GM23338 (cell line): ENCODE measurements around the gene LTBP3. TPM values are rescaled to one million over a fixed set of nuclear protein-coding genes. Genes with fewer than 3 reads are reported as not detected.

Source experiments
- ATAC-seq: fragments of 200-7000 bp; cut with Tn5 transposase; 3 replicates; pipeline ENCODE4 v1.9.1; 2020
- DNase-seq: peaks from one replicate; pipeline ENCODE4 v3.0.0-alpha.2; 2015; ENCODE audit warnings: low spot score
- H2AFZ ChIP-seq: fragments of 200-600 bp; sonication (generic); 2 replicates; pipeline ENCODE4 v1.8.0; 2016; ENCODE audit warnings: antibody characterized with exemption, mild to moderate bottlenecking, moderate library complexity
- H3F3A ChIP-seq: fragments of 200-600 bp; sonication (generic); replicated peaks from 2 replicates; pipeline ENCODE4 v1.8.0; 2017; ENCODE audit warnings: antibody characterized with exemption, mixed run types, low read depth
- H3K27ac ChIP-seq: fragments of 200-600 bp; sonication (generic); 2 replicates; pipeline ENCODE4 v1.6.1; 2016; ENCODE audit warnings: low read depth
- H3K27me3 ChIP-seq: fragments of 200-600 bp; sonication (generic); 2 replicates; pipeline ENCODE4 v1.8.0; 2016; ENCODE audit warnings: mild to moderate bottlenecking, mixed run types, moderate library complexity; ENCODE audit not compliant: insufficient read depth
- H3K36me3 ChIP-seq: fragments of 200-600 bp; sonication (generic); 2 replicates; pipeline ENCODE4 v1.8.0; 2016; ENCODE audit warnings: mild to moderate bottlenecking; ENCODE audit not compliant: insufficient read depth
- H3K4me1 ChIP-seq: fragments of 200-600 bp; sonication (generic); 2 replicates; pipeline ENCODE4 v1.8.0; 2016; ENCODE audit warnings: mild to moderate bottlenecking, moderate library complexity; ENCODE audit not compliant: insufficient read depth
- H3K4me2 ChIP-seq: fragments of 200-600 bp; sonication (generic); 2 replicates; pipeline ENCODE4 v1.7.1; 2017; ENCODE audit warnings: mixed run types
- H3K4me3 ChIP-seq: fragments of 200-600 bp; sonication (generic); 2 replicates; pipeline ENCODE4 v1.6.1; 2016; ENCODE audit warnings: mixed run types
- H3K79me2 ChIP-seq: fragments of 200-600 bp; sonication (generic); replicated peaks from 2 replicates; pipeline ENCODE4 v1.8.0; 2017; ENCODE audit warnings: mild to moderate bottlenecking; ENCODE audit not compliant: insufficient read depth
- H3K9me2 ChIP-seq: fragments of 200-600 bp; sonication (generic); 2 replicates; pipeline ENCODE4 v1.8.0; 2017; ENCODE audit not compliant: insufficient read depth
- H4K20me1 ChIP-seq: fragments of 200-600 bp; sonication (generic); replicated peaks from 2 replicates; pipeline ENCODE4 v1.8.0; 2017; ENCODE audit warnings: mild to moderate bottlenecking; ENCODE audit not compliant: insufficient read depth
- H3K27ac Mint-ChIP-seq: 2 replicates; pipeline ENCODE4 v1.8.0; 2020; ENCODE audit warnings: inconsistent platforms, mild to moderate bottlenecking, moderate library complexity, mixed read lengths
- H3K27me3 Mint-ChIP-seq: 3 replicates; pipeline ENCODE4 v1.8.0; 2022; ENCODE audit warnings: low read depth, mild to moderate bottlenecking, moderate library complexity, mixed read lengths, inconsistent platforms; ENCODE audit not compliant: insufficient read depth, poor library complexity
- H3K36me3 Mint-ChIP-seq: 3 replicates; pipeline ENCODE4 v1.8.0; 2021; ENCODE audit warnings: low read depth, mild to moderate bottlenecking, inconsistent platforms, moderate library complexity, mixed read lengths
- H3K4me1 Mint-ChIP-seq: 3 replicates; pipeline ENCODE4 v1.8.0; 2020; ENCODE audit warnings: mild to moderate bottlenecking, inconsistent platforms, mixed read lengths
- H3K4me3 Mint-ChIP-seq: 3 replicates; pipeline ENCODE4 v1.8.0; 2021; ENCODE audit warnings: moderate library complexity, mild to moderate bottlenecking, inconsistent platforms, mixed read lengths
- H3K9me3 Mint-ChIP-seq: 3 replicates; pipeline ENCODE4 v1.8.0; 2020; ENCODE audit warnings: moderate library complexity, mild to moderate bottlenecking, inconsistent platforms, mixed read lengths
- CREB1 ChIP-seq: fragments of 250-450 bp; sonication (Bioruptor Pico); IDR thresholded peaks from 2 replicates; pipeline ENCODE4 v1.5.0; 2020; ENCODE audit warnings: low read depth, mild to moderate bottlenecking, moderate library complexity
- EZH2 ChIP-seq: fragments of 200-600 bp; sonication (generic); IDR thresholded peaks from one replicate; pipeline ENCODE4 v1.8.0; 2017; ENCODE audit warnings: antibody characterized with exemption, mild to moderate bottlenecking, low read depth; ENCODE audit not compliant: unreplicated experiment
- EZH2phosphoT487 ChIP-seq: fragments of 200-600 bp; sonication (generic); IDR thresholded peaks from one replicate; pipeline ENCODE4 v1.8.1; 2018; ENCODE audit warnings: antibody characterized with exemption; ENCODE audit not compliant: unreplicated experiment
- JUNB ChIP-seq: IDR thresholded peaks from one replicate; pipeline ENCODE4 v1.6.1; 2016; ENCODE audit warnings: antibody characterized with exemption; ENCODE audit not compliant: unreplicated experiment
- NANOG ChIP-seq: IDR thresholded peaks from 2 replicates; pipeline ENCODE4 v1.6.1; 2016; ENCODE audit warnings: antibody characterized with exemption, borderline replicate concordance
- POLR2AphosphoS5 ChIP-seq: IDR thresholded peaks from 2 replicates; pipeline ENCODE4 v1.6.1; 2016; ENCODE audit warnings: antibody characterized with exemption, low read depth
- ZNF114 ChIP-seq: fragments of 250-450 bp; sonication (Bioruptor Pico); IDR thresholded peaks from 2 replicates; pipeline ENCODE4 v1.5.0; 2020; ENCODE audit warnings: mild to moderate bottlenecking, moderate library complexity
- ZNF331 ChIP-seq: fragments of 250-450 bp; sonication (Bioruptor Pico); IDR thresholded peaks from 2 replicates; pipeline ENCODE4 v1.5.0; 2020; ENCODE audit warnings: low read depth, mild to moderate bottlenecking, moderate library complexity
- polyA plus RNA-seq: library from polyadenylated mRNA; unstranded; fragments of >200 nt; fragmentation: Nextera tagmentation; extraction: Ambion mirVana; gene quantifications from 2 replicates; pipeline ENCODE4 v1.2.1, GENCODE V29; 2016
- total RNA-seq: library from RNA; depleted of rRNA; stranded (reverse); fragments of >200 nt; shearing (Covaris generic); gene quantifications from 2 replicates; pipeline ENCODE4 v1.2.3, GENCODE V29; 2014
- TF ChIP-seq, protein P1 (sequence below): IDR thresholded peaks from one replicate; pipeline ENCODE4 v1.6.1; 2018; ENCODE audit warnings: antibody characterized with exemption; ENCODE audit not compliant: unreplicated experiment
- TF ChIP-seq, protein P2 (sequence below), 2 experiments: fragments of 200-600 bp in 1 of 2; sonication (generic) in 1 of 2; conservative IDR thresholded peaks; 2 replicates each; pipeline versions ENCODE4 v1.5.1 to v1.6.1; 2016 to 2017; ENCODE audit warnings: antibody characterized with exemption in 2 of 2, low read depth in 2 of 2, mild to moderate bottlenecking in 2 of 2, moderate library complexity in 1 of 2
- TF ChIP-seq, protein P3 (sequence below): IDR thresholded peaks from 2 replicates; pipeline ENCODE4 v1.6.1; 2016; ENCODE audit warnings: antibody characterized with exemption

Gene LTBP3
- total and polyA plus RNA-seq, 2 experiments from 2014 or later, result 9.5 to 29.2 TPM

DNA sequence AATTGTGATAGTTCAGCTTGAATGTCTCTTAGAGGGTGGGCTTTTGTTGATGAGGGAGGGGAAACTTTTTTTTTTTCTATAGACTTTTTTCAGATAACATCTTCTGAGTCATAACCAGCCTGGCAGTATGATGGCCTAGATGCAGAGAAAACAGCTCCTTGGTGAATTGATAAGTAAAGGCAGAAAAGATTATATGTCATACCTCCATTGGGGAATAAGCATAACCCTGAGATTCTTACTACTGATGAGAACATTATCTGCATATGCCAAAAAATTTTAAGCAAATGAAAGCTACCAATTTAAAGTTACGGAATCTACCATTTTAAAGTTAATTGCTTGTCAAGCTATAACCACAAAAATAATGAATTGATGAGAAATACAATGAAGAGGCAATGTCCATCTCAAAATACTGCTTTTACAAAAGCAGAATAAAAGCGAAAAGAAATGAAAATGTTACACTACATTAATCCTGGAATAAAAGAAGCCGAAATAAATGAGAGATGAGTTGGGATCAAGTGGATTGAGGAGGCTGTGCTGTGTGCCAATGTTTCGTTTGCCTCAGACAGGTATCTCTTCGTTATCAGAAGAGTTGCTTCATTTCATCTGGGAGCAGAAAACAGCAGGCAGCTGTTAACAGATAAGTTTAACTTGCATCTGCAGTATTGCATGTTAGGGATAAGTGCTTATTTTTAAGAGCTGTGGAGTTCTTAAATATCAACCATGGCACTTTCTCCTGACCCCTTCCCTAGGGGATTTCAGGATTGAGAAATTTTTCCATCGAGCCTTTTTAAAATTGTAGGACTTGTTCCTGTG lies 55.4 kb downstream of the LTBP3 start (continued):
- TF ChIP-seq, protein P1, sequence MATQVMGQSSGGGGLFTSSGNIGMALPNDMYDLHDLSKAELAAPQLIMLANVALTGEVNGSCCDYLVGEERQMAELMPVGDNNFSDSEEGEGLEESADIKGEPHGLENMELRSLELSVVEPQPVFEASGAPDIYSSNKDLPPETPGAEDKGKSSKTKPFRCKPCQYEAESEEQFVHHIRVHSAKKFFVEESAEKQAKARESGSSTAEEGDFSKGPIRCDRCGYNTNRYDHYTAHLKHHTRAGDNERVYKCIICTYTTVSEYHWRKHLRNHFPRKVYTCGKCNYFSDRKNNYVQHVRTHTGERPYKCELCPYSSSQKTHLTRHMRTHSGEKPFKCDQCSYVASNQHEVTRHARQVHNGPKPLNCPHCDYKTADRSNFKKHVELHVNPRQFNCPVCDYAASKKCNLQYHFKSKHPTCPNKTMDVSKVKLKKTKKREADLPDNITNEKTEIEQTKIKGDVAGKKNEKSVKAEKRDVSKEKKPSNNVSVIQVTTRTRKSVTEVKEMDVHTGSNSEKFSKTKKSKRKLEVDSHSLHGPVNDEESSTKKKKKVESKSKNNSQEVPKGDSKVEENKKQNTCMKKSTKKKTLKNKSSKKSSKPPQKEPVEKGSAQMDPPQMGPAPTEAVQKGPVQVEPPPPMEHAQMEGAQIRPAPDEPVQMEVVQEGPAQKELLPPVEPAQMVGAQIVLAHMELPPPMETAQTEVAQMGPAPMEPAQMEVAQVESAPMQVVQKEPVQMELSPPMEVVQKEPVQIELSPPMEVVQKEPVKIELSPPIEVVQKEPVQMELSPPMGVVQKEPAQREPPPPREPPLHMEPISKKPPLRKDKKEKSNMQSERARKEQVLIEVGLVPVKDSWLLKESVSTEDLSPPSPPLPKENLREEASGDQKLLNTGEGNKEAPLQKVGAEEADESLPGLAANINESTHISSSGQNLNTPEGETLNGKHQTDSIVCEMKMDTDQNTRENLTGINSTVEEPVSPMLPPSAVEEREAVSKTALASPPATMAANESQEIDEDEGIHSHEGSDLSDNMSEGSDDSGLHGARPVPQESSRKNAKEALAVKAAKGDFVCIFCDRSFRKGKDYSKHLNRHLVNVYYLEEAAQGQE, result no peak
- TF ChIP-seq JUNB, result no peak
- TF ChIP-seq ZNF114 (CRISPR knock-in tag), result no peak
- no peak; the same call in 1 of the 2 replicates for TF ChIP-seq POLR2AphosphoS5
- TF ChIP-seq, protein P2, sequence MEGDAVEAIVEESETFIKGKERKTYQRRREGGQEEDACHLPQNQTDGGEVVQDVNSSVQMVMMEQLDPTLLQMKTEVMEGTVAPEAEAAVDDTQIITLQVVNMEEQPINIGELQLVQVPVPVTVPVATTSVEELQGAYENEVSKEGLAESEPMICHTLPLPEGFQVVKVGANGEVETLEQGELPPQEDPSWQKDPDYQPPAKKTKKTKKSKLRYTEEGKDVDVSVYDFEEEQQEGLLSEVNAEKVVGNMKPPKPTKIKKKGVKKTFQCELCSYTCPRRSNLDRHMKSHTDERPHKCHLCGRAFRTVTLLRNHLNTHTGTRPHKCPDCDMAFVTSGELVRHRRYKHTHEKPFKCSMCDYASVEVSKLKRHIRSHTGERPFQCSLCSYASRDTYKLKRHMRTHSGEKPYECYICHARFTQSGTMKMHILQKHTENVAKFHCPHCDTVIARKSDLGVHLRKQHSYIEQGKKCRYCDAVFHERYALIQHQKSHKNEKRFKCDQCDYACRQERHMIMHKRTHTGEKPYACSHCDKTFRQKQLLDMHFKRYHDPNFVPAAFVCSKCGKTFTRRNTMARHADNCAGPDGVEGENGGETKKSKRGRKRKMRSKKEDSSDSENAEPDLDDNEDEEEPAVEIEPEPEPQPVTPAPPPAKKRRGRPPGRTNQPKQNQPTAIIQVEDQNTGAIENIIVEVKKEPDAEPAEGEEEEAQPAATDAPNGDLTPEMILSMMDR (conservative IDR thresholded peaks at IDR 0.05; ENCODE audit: low read depth in 2 of 2), result no peak
- TF ChIP-seq, protein P3, sequence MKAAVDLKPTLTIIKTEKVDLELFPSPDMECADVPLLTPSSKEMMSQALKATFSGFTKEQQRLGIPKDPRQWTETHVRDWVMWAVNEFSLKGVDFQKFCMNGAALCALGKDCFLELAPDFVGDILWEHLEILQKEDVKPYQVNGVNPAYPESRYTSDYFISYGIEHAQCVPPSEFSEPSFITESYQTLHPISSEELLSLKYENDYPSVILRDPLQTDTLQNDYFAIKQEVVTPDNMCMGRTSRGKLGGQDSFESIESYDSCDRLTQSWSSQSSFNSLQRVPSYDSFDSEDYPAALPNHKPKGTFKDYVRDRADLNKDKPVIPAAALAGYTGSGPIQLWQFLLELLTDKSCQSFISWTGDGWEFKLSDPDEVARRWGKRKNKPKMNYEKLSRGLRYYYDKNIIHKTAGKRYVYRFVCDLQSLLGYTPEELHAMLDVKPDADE, result no peak
- no peak for TF ChIP-seq CREB1 (CRISPR knock-in tag)

DNA sequence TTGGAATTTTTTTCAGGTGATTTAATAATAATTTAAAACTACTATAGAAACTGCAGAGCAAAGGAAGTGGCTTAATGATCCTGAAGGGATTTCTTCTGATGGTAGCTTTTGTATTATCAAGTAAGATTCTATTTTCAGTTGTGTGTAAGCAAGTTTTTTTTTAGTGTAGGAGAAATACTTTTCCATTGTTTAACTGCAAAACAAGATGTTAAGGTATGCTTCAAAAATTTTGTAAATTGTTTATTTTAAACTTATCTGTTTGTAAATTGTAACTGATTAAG lies 55.9 kb downstream of the LTBP3 start:
- peaks cover 8% of the 10 kb centered on the region; the same call in 2 of the 3 replicates for H3K9me3 Mint-ChIP-seq
- peaks cover 45% of the 10 kb centered on the region for H3K27me3 Mint-ChIP-seq
- peaks cover 61% of the 10 kb centered on the region for H4K20me1 ChIP-seq
- peak overlapping the region; percentile 65 for H3K4me3 ChIP-seq
- H3K27ac Mint-ChIP-seq, result peak overlapping the region; percentile 77; the same call in 1 of the 2 replicates
- H3K27ac ChIP-seq, result peak overlapping the region; percentile 100; the same call in 1 of the 2 replicates
- ATAC-seq, result no peak
- peaks cover 84% of the 10 kb centered on the region for H3K79me2 ChIP-seq
- no peaks in the 10 kb centered on the region for H3K27me3 ChIP-seq
- no peaks in the 10 kb centered on the region for H3K9me2 ChIP-seq
- H3K36me3 ChIP-seq, result peaks cover 57% of the 10 kb centered on the region
- H2AFZ ChIP-seq, result no peak overlapping the region
- H3K4me2 ChIP-seq, result peak overlapping the region; percentile 84
- no peak for DNase-seq
- H3K4me1 ChIP-seq, result peaks cover 25% of the 10 kb centered on the region
- peaks cover 82% of the 10 kb centered on the region for H3F3A ChIP-seq
- no peaks in the 10 kb centered on the region; the same call in 2 of the 3 replicates for H3K36me3 Mint-ChIP-seq
- peaks cover 35% of the 10 kb centered on the region for H3K4me1 Mint-ChIP-seq
- H3K4me3 Mint-ChIP-seq, result no peak overlapping the region
- TF ChIP-seq NANOG, result no peak
- no peak for TF ChIP-seq JUNB
- TF ChIP-seq CREB1 (CRISPR knock-in tag), result no peak
- TF ChIP-seq, protein P1, result no peak
- TF ChIP-seq ZNF114 (CRISPR knock-in tag), result no peak
- TF ChIP-seq, protein P2 (conservative IDR thresholded peaks at IDR 0.05; ENCODE audit: low read depth in 2 of 2), result no peak
- TF ChIP-seq EZH2, result no peak
- TF ChIP-seq ZNF331 (CRISPR knock-in tag), result no peak
- TF ChIP-seq, protein P3, result no peak
- TF ChIP-seq EZH2phosphoT487, result no peak
